ENCODE results near the gene TNFRSF18.

GRCh38 chr1:1155258-1155657, 51.1 kb downstream of the TNFRSF18 start:
- TF ChIP-seq CTCF (conservative IDR thresholded peaks at IDR 0.05; ENCODE audit: low read length) (no peak), EZH2phosphoT487 (IDR thresholded peaks at IDR 0.05; ENCODE audit: borderline replicate concordance, low read depth, low read length) (no peak)

Data from OCI-LY7 (cell line).